Activated T-cell treated with anti-CD3 and anti-CD28 coated beads for 48 hours (primary cell): ENCODE results near the gene UQCC2.

ENCODE experiments used
- DNase-seq: peaks from one replicate; pipeline ENCODE4 v3.0.0-alpha.2; 2020; ENCODE audit warnings: low read depth

UQCC2 gene

GRCh38 chr6:33690766-33691165 is 20.7 kb downstream of the UQCC2 start:
- no peak for DNase-seq

DNA sequence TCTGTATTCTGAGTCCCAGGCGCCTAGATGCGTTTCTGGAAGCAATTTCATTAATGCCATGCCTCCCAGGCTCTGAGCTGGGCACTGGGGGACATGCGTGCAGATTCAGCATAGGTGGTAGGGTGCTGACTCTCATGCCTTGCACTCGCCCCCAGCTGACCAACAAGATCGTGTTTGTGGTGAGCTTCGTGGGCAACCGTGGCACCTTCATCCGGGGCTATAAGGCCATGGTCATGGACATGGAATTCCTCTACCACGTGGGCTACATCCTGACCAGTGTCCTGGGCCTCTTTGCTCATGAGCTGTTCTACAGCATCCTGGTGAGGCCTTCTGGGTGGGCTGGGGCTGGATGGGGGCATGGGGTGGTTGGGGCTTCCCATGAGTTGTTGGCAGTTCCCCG is 21.6 kb downstream of the UQCC2 start:
- no peak for DNase-seq

- DNase-seq, result no peak
Observed at GRCh38 chr6:33689148-33689494, 22.4 kb downstream of the UQCC2 start.

DNA sequence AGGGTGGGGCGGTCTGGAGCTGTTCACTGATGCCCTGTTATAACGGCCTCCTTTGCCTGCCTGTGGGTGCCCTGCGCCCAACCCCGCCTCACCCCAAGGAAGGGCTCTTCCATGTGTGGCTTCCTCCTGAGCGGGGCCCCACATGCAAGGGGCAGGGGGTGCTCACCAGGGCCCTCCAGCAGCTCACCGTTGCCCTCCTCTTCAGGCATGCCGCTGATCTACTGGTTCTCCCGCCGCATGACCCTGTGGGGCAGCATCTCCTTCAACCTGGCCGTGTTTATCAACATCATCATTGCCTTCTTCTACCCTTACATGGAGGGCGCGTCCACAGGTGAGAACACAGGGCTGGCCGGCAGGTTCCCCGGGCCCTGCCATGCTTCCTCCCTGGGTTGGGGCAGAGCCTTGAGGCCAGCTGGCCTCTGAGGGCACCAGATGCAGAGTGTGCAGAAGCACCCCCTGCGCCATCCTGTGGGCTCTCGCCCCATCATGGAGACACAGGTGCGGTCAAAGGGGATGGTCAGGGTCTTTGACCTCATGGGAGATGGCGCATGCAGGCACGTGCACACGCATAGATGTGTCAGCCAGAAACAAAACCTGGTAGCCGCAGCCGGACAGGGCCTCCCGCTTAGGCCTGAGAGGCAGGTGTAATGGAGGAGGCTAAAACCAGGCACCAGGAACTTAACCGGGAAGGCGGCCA is 22.9 kb downstream of the UQCC2 start:
- DNase-seq, result no peak

DNA sequence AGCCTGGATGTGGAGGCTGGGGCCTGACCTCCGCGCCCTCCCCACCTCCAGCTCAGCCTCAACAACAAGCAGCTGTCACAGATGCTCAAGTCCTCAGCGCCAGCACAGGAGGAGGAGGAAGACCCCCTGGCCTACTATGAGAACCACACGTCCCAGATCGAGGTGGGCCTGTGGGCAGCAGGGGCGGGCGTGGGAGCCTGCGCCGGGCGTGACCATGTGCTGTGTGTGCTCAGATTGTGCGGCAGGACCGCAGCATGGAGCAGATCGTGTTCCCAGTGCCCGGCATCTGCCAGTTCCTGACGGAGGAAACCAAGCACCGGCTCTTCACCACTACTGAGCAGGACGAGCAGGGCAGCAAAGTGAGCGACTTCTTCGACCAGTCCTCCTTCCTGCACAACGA is 23.5 kb downstream of the UQCC2 start:
- DNase-seq, result no peak

- no peak for DNase-seq
Observed at GRCh38 chr6:33686981-33687975, 24.2 kb downstream of the UQCC2 start.

DNA sequence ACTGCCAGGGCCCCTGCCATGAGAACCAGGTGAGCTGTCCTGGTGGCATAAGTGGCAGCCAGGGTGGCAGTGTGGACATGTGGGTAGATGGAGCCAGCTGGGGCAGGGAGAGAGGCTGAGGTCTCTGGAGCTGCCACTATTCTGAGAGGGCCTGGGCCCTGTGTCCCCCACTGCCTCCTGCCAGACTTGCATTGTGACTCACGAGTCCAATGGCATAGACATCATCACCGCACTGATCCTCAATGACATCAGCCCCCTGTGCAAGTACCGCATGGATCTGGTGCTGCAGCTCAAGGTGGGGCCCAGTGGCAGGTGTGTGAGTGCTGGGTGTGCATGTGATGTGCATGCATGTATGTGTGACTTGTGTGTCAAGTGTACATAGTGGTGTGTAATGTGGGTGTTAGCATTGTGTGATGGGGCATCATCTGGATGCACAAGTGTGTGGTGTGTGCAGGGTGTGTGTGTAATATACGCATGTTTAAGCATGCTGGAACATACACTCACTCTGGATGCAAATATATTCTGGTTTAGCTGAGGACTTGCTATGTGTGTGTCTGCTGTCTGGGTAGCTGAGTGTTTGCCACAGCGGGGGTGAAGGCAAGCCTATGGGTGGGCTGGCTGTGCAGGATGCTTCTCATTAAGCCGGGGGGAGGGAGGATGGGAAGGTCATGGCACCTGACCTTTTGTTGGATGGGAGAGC is 25.1 kb downstream of the UQCC2 start:
- no peak for DNase-seq

DNA sequence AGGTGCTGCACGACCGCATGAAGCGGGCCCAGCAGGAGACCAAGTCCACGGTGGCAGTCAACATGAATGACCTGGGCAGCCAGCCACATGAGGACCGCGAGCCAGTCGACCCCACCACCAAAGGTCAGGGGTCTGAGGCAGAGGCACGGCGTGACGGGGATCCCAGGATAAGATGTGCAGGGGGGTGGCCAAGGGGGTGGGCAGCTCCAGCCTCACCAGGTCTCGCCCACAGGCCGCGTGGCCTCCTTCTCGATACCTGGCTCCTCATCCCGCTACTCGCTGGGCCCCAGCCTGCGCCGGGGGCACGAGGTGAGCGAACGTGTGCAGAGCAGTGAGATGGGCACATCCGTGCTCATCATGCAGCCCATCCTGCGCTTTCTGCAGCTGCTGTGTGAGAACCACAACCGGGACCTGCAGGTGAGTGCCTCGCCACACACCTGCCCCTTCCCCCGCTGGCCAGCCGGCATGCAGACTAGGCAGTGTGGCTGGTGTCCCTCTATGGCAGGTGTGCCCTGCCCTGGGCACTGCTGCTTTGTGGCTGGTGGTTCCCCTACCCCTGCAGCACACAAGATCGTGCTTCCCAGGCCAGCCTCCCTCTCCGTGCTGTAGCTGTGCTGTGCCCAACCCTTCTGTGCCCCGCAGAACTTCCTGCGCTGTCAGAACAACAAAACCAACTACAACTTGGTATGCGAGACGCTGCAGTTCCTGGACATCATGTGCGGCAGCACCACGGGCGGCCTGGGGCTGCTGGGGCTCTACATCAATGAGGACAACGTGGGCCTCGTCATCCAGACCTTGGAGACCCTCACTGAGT is 25.9 kb downstream of the UQCC2 start:
- DNase-seq, result no peak

DNA sequence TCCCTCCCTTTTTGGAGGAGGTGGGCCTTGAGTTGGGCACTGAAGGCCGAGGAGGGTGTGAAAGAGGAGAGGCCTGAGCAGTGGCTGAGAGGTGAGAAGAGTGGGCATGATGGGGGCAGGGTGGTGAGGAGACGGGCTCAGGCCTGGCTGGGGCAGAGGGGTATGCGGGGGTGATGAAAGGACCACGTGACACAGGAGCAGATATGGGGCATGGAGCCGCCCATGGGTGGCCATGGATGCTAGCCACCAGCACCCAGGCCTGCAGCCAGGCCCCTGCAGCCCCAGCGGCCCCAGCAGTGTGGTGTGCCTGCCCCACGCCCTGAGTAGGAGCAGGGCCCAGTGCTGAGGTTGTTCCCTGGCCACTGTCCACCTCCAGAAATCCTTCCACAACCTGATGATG is 26.5 kb downstream of the UQCC2 start:
- no peak for DNase-seq

DNA sequence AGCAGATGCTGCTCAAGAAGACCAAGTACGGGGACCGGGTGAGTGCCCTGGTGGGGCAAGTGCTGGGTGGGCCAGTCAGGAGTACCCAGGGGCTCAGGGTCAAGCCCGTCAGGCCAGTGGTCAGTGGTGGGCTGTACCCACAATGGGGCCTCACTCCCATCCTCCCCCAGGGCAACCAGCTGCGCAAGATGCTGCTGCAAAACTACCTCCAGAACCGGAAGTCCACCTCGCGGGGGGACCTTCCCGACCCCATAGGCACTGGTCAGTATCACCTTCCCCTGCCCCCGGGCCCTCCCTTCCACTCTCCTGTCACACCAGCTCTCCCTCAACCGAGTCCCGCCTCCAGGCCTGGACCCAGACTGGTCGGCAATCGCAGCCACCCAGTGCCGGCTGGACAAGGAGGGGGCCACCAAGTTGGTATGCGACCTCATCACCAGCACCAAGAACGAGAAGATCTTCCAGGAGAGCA is 27.0 kb downstream of the UQCC2 start:
- DNase-seq, result no peak

- DNase-seq, result no peak
Observed at GRCh38 chr6:33683576-33684427, 27.7 kb downstream of the UQCC2 start.

- no peak for DNase-seq
Observed at GRCh38 chr6:33683051-33683571, 28.4 kb downstream of the UQCC2 start.

GRCh38 chr6:33682341-33682740 is 29.2 kb downstream of the UQCC2 start:
- no peak for DNase-seq

GRCh38 chr6:33679761-33680160 is 31.7 kb downstream of the UQCC2 start:
- DNase-seq, result no peak

GRCh38 chr6:33678932-33679490 is 32.5 kb downstream of the UQCC2 start:
- no peak for DNase-seq

- DNase-seq, result no peak
Observed at GRCh38 chr6:33678233-33678931, 33.1 kb downstream of the UQCC2 start.

GRCh38 chr6:33677689-33678088 is 33.8 kb downstream of the UQCC2 start:
- no peak for DNase-seq

- no peak for DNase-seq
Observed at GRCh38 chr6:33677143-33677660, 34.3 kb downstream of the UQCC2 start.

- no peak for DNase-seq
Observed at GRCh38 chr6:33676416-33677142, 34.9 kb downstream of the UQCC2 start.
